EL (cell line): ENCODE results near the gene DYNC1I1.

Experiments
- DNase-seq: peaks from one replicate; pipeline ENCODE4 v3.0.0-alpha.2; 2016

Gene DYNC1I1

DNA sequence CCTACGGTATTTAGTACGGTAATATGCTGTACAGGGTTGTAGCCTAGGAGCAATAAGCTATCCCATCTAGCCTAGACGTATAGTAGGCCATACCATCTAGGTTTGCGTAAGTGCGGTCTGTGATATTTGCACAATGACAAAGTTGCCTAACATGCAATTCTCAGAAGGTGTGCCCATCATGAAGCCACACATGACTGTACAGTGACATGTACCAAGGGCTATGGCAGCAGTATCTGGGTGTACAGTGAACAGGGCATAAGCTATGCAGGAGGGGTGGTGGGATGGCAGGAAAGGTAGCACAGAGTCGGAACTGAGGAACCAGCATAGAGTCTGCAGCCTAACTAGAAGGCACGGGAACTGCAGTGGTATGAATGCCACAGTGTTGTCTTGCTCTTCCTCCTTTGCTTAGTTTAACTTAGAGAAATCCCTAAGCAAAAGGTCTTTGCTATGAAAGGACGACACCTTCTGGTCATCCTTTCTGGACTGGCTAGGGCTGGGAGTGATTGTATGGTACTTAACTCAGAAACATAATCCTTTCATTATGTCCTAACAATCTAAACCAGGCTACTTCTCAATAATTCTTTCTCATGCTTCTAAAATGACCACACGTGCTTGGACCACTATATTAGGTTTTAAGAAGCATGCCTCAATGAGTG, 93.5 kb downstream of the DYNC1I1 start:
- no peak for DNase-seq

DNA sequence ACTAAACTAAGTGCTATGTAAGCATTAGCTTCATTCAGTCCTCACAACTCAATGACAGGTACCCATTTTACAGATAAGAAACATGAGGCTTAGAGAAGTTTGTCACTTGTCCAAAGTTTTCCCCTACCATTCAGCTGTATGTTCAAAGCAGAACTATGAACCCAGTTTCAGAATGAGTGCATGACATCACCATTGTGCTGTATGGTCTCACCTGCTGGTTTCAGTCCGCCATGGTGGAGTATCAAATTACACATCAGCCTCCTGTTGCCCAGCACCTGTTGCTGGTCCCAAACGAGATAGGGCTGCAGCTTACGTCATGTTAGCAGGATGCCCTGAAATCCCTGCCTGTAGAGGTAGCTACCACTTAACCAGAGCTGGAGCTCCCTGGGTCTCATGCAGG, 95.0 kb downstream of the DYNC1I1 start:
- DNase-seq = no peak

DNA sequence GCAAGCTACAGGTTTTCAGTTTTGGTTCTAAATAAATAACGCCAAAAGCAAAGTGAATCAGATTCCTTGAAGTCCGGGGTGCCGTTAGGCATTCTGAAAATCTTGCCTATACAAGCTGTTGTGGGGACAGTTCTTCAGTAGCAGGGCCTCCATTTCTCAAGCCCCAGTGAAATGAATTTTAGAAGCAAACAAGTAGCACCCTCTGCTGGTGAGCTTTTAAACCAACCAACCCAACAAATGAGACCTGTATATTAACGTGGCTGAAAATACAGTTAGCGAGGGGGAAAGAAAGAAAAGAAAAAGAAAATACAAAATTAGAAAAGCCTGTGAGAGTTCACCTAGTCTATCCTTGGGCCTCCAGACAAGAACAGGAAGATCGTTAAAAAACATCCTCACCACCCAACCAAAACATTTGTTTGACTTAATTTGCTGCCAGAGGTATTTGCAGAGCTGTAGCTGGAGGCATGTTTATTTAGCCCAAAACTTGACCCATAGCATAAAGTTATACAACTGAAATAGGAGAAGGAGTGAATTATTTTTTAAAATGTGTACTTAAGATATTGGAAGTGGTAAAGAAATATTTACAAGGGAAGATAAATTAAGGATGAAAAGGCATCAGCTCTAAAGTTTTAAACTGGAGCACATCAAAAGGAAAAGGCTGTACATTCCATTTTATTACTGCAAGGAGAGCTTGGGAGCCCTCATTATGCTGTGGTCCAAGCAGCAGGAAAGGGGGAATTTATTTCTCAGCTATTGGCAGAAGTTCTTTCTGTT, 98.9 kb downstream of the DYNC1I1 start:
- DNase-seq = peak; percentile 55

DNA sequence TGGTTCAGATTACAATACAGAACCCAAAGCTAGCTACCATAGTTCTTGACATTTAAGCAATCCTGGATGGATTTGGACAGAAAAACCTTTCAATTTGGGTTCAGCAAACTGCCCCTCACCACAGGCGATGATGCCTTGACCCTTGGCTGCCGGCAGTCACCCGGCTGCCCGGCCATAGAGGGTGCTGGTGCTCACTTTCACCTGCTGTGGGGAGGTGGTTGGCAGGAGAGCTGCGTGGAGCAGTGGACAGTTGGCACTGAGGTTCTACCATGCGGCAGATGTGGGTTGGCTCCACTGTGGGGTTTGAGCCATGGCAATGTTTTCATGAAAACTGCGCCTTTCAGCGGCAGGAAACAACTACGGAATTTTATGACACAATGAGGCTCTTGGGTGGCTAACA, 99.5 kb downstream of the DYNC1I1 start:
- DNase-seq = no peak

DNA sequence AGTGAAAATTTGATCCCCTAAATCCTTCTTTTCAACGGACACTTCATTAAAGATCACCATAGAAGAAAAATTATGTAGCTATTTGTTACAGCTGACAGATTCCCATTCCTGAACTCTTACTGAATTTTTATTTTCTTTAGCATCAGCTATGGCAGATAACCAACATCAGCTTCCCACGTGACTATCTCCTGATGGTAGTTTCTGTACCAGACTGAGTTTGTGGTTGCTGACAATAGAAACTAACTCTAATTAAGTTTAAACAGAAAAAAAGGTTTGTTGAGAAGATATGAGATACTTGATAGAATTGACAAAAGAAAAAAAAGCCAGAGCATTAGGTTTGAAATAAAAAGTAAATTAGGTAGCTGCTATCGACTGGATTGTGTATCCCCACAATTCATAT, 101.8 kb downstream of the DYNC1I1 start:
- DNase-seq = no peak

DNA sequence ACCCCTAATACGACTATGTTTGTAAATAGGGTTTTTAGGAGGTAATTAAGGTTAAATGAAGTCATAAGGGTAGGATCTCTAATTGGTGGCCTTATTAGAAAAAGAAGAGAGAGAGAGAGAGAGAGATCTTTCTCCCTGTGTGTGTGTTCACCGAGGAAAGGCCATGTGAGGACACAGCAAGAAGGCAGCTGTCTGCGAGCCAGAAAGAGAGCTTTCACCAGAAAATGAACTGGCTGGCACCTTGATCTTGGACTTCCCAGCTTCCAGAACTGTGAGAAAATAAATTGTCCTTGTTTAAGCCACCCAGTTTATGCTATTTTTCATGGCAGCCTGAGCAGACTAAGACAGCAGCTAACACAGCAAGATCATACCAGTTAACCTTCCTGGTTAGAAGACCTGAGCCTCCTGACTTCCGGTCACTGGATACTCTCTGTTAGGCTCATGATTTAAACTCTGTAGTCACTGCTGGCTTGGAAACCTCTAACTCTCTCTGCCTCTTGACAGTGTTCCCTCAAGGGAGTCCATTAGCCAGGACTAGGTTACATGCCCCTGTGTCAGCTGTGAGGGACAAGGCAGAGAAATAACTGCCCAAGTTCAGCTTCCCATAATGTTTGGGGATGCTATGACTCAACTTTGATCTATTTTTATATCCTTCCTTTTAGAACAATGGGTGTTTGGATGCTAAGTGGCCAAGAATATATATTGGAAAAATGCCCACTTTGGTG, 102.3 kb downstream of the DYNC1I1 start:
- no peak for DNase-seq

DNA sequence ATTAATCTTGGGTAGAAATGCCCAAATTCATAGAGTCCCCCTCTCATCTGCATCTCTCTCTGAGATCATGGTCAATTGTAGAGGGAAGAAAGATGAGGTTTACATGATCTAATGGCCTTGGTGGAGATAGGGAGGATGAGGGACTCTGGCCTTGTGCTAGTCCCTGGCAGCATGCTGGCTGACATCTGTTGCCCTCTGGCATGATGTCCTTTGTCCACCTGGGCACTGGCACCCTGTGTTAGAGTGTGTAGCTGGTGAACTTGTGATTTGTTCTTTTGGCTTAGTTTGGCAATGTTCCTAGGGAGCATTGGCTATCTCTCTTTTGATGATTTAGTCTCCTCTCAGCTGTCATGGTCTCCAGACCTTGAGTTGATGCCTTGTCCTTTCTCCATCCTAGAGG, 103.2 kb downstream of the DYNC1I1 start:
- no peak for DNase-seq

DNA sequence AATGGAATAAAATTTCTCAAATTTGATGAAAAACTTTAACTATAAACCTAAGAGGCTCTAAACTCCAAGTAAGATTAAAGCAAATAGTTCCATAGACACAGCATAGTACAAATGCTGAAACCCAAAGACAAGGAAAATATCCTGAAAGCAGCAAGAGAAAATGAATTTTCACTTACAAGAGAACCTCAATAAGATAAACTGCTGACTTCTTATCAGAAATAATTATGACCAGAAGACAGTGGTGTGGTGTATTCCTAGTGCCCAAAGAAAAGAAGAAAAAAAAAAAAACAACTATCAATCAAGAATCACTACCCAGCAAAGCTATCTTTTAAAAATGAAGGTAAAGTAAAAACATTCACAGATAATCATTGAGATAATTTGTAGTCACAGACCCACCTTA, 106.3 kb downstream of the DYNC1I1 start:
- DNase-seq = no peak

DNA sequence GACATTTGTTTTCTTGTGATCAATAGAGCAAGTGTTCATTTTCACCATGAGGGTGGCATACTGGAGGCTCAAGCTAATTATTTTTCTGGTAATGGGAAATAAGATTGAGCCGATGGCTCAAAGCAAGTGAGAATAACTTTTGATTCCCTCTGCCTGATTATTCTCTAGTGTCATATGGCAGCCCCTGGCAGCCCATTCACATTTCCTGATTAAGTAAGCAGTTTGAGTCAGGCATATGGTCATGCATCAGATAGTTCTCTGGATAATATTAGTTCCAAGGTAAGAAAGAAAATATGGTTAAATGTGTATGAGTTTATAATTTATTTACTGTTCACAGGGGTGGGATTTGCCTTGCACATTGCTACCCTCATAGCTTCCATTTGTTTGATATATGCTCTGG, 109.2 kb downstream of the DYNC1I1 start:
- DNase-seq = no peak

DNA sequence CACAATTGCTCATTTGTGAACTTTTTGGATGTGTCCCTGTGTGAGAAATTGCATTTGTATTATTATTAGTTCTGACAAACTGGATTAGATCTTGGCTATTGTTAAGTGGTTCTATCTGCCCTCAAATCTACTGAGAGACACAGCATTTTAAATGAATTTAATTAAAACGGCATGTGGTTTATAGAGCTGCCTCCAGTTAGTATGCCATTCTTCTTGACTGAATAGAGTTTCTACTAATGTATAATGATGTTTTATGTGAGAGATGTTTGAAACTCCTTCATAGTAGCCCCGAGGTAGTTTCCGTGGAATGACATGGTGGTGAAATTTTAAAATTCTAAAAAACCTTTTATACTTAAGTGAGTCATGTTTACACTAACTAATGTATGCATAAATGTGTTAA, 110.9 kb downstream of the DYNC1I1 start:
- no peak for DNase-seq

DNA sequence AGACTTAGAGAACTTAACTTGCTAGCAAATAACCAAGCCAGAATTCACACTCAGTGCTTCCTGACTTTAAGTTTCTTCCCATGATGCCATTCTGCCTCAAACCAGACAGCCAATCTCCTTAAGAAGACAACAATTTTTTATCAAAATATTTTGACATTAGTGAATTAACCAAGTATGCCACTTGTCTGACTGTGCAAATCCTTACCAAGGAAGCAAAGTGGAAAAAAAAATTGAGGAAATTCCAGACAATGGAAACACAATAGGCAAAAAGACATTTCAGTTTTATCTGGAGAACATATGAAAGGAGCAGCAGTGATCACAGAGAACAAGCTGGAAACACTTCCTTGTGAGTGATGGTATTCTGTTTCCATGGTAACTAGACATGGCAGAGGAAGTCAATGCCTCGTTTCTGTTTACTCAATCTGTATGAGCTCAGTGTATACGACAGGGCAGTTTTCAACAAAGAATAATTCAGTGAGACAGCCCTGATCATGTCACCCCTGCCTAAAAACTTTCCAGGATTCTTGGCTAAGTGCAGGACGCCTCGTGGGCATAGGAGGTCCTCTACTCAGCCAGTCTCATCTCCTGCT, 114.2 kb downstream of the DYNC1I1 start:
- peak; percentile 4 for DNase-seq

DNA sequence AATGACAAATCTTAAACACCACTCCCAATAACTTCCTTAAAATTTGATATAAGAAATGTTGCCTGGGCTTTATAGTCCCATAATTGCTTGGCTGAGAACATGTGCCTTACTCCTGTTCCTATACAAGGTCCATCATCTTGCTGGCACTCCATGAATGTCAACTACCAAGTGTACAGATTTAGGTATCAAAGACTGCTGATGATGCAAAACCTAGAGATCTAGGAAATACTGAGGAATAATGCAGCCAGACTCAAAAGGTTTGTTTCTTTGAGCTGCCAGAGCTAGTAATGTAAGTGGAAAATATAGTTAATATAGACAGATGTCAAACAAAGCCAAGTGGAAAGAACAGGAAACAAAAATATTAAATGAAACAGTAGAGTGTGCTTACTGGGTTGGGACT, 121.1 kb downstream of the DYNC1I1 start:
- no peak for DNase-seq

DNA sequence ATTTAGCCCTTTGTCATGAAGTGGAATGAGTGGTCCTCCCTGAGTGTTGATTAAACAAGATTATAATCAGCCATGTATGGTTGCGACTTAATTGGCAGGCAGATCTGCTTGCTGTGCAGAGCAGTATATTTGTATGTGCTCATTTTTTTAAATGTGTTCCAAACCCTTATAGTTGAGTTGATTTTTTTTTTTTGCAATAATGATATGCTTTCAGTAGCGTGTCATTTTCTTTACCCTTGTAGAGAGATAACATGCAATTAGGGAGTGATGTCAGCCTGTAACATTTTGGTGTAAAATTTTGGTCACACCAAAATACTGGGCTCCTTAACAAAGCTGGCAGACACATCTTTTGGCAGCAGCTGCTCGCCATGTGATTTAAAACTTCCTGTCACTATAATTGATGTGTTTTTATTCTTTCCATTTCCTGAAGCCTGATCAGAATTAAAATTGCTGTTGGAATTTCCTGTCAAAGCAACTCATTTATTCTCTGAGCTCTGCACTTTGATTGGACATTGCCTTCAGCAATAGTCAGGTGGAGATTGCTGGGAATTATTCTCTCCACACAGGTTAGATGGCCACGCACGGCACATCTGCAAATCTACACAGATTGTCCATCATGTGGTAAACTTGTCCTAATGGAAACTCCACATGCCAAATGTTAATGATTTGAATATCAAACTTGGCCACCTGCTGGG, 125.3 kb downstream of the DYNC1I1 start:
- DNase-seq = no peak

DNA sequence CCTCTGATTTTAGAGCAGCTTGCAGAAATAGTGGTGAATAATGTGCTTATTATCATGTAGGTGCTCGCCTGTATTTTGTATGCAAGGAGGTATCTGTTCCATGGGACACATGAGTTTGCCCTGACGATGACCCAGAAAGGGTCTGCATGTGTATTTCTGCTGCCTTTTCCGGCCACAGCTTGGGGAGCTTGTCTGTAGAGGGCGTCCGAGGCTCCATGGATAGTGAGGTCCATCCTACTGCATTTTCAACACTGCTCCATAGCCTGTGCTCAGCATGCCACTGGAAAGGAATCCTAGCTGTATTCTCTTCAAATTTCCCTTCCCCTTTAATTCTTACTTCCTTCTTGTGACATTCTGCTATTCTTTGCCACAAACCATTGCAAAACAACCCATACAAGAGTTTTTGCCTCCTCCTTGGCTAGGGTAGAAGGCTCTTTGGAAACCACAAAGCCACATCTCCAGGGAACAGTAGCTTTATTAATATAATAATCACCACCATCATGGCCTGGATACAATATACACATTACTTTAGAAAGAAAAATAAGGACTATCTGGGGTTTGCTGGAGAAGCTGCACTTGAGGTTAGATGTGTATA, 127.7 kb downstream of the DYNC1I1 start:
- DNase-seq = no peak

DNA sequence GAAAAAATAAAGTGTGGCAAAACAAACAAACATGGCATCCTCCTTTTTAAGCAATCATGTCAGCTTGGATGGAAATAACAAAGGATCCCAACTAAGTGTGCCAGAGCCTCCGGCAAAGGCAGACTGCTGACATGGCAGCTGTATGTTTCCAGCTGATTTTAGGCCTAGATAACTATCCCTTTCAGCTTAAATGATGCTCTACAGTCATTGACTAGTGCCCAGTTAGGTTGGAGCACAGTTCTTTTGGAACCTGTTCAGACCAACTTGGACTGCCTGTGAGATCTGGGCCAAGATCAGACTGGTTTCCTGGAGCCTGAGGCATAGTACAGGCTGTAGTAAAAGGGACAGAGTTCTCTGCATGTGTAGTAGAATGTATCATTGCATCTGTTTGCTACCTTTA, 128.7 kb downstream of the DYNC1I1 start:
- DNase-seq = no peak

DNA sequence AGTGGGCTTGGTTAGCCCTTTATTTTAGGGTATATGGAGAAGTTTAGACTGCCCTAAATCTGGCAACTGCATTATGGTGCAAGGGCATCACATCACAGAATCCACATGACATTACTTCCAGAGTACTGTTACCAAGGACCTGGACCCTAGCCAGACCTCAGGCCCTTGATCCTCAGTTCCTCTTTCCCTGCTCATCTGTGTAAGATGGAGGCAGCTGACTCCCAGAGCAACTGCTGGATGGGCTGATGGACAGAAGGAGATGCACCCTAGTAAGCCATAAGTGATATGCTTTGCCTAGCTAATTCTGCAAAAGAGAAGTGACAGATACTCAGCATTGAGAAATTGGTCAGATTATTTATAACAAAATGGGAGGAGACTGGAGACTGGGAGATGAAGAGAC, 131.7 kb downstream of the DYNC1I1 start:
- no peak for DNase-seq

DNA sequence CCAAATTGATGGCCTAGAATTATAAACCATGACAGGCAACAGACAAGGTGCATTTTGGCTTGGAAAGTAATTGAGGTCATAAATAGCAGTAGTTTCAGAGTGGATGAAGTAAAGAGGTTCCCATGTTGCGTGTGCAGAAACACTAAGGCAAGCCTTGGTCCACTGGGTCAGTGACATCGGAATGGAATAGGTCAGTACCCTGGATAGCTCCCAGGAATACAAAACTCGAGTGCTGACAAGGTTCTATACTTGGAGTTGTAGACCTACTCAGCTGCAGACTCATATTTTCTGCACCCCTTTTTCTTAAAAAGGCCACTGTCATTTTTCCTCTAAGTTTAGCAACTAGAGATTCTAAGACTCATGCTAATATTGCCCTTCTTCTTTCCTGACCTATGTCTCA, 132.8 kb downstream of the DYNC1I1 start:
- no peak for DNase-seq

DNA sequence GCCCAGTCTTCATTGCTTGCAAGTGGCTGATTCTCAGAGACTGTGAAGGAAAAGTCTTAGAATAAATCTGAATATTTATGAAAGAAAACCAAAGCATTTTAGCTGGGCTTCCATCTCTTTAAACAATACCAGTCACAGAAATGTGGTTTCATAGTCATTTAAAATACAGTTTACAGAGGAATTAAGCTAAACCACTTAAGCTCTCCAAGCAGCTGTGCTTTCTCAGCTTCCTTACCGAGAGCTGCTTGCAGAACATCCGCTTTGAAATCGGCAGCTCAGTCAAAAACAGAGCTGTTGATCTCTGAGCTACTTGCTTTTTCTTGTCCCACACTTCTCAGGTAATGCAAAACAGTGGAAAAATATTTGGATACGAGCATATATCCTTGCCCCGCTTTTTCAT, 134.5 kb downstream of the DYNC1I1 start:
- DNase-seq = no peak

DNA sequence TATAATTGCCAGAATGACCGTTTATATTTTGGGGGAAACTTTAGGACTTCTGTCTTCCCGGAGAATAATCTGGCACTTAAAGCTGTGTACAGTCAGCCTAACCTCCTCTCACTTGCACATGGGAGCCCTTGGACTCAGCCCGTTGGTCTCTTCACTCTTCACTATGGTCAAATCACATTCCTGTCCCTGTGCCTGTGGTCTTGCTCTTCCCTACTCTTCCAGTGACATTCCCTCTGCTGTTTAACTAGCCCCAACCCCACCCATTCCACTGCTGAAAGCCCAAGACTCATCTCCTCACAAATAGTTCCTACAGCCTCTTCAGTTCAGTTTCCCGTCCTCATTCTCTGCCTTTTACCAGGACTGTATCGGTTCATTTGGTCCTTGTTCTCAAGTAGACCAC, 135.0 kb downstream of the DYNC1I1 start:
- no peak for DNase-seq

DNA sequence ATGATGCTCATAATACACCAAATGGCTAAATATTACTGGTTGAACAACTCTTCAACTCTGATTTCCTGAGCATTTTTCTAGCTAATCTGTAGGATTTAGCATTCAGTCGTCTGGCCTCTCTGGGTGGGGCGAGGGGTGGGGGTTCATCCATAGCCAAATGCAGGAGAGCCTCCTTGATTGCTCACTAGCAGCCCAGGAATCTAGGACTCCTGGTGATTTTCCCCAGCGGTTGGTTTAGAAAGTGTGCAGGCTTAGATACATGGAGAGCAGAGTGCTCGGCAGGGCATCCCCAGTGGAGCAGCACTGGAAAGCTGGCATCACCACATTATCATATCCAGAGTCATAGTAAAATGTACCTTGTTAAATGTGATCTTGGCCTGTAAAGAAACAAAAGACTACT, 136.1 kb downstream of the DYNC1I1 start:
- no peak for DNase-seq

DNA sequence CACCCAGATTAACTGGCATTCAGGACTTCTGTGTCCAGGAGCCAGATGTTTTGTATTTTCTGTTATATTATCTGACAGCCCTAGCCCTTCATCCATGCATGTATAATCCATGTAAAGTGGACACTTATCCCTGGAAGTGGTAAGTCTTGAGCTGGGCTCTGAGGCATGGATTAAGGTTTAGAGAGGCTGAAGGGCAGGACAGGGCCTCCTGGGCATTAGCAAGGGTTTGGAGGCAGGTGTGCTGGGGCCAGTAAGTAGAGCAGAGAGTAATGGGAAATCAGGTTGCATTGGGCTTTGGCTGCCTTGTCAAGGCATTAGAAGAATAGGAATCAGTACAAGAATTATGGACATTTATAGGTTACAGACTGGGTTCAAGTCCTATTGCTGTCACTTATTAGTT, 138.0 kb downstream of the DYNC1I1 start:
- no peak for DNase-seq

DNA sequence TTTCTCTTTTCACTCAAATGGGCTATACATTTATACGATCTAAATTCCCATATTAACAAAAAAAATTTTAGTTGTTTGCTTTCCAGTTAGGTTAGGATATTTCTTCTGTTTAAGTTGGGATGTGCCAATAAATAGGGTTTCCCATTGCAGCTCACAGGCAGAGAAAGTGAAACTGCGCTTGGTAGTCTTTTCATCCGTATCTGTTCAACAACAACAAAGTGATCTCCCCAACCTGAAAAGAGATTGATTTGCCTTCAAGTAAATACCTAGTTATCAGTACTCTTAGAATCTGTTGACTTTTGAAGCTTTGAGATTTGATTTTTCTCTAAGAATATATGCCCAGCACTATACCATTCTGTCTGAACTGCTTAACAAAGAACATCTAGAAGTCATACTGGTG, 143.4 kb downstream of the DYNC1I1 start:
- no peak for DNase-seq
